IMR-90 (cell line): ENCODE data around the gene SLC35F1. TPM values are rescaled to one million over a fixed set of nuclear protein-coding genes. Genes with fewer than 3 reads are reported as not detected.

Experiments used
- ATAC-seq: fragments of 200-7000 bp; cut with Tn5 transposase; 2 replicates; pipeline ENCODE4 v1.9.1; 2020; ENCODE audit warnings: low read depth, mild to moderate bottlenecking, moderate library complexity
- BruUV-seq: library from RNA; stranded (reverse); fragments of 400-500 nt; replicated peaks from 2 replicates; lab custom pipeline; 2021; lab: Mats Ljungman, UMichigan
- CTCF ChIA-PET: fragments of 300-600 bp; formaldehyde crosslinking; extraction: SDS; loops from one replicate; lab custom pipeline; 2021; ENCODE audit warnings: antibody characterized with exemption; lab: Yijun Ruan, JAX
- POLR2A ChIA-PET: fragments of 300-600 bp; sonication (Branson Sonifier 250); formaldehyde crosslinking; loops from one replicate; lab custom pipeline; 2022; ENCODE audit warnings: antibody characterized with exemption; ENCODE audit not compliant: unreplicated experiment; lab: Charles Lee
- DNase-seq: peaks from one replicate; pipeline ENCODE4 v3.0.0; 2013
- H2AFZ ChIP-seq: replicated peaks from 2 replicates; pipeline ENCODE3; 2013; ENCODE audit warnings: low read length, mild to moderate bottlenecking; ENCODE audit not compliant: poor library complexity
- H2AK5ac ChIP-seq: 2 replicates; pipeline ENCODE4 v1.6.1; 2013; ENCODE audit warnings: low read depth, low read length, inconsistent platforms
- H2AK9ac ChIP-seq: replicated peaks from 2 replicates; pipeline ENCODE3; 2013; ENCODE audit warnings: mild to moderate bottlenecking, low read depth, low read length, moderate library complexity; ENCODE audit not compliant: poor library complexity
- H2BK120ac ChIP-seq: 2 replicates; pipeline ENCODE4 v1.6.1; 2013; ENCODE audit warnings: low read depth, low read length, inconsistent platforms
- H2BK15ac ChIP-seq: 3 replicates; pipeline ENCODE4 v1.6.1; 2013; ENCODE audit warnings: low read depth, low read length, inconsistent platforms
- H2BK20ac ChIP-seq: 2 replicates; pipeline ENCODE4 v1.6.1; 2013; ENCODE audit warnings: low read depth, mild to moderate bottlenecking, inconsistent platforms, low read length, moderate library complexity
- H2BK5ac ChIP-seq: 2 replicates; pipeline ENCODE4 v1.6.1; 2013; ENCODE audit warnings: mild to moderate bottlenecking, low read depth, low read length, inconsistent platforms; ENCODE audit not compliant: poor library complexity, severe bottlenecking
- H3K14ac ChIP-seq: replicated peaks from 2 replicates; pipeline ENCODE4 v1.6.1; 2013; ENCODE audit warnings: low read depth, low read length, inconsistent platforms
- H3K18ac ChIP-seq: 2 replicates; pipeline ENCODE4 v1.6.1; 2013; ENCODE audit warnings: low read depth, low read length, control low read depth
- H3K23ac ChIP-seq: 2 replicates; pipeline ENCODE4 v1.6.1; 2013; ENCODE audit warnings: low read depth, low read length, inconsistent platforms
- H3K27ac ChIP-seq: 2 replicates; pipeline ENCODE4 v1.5.1; 2013; ENCODE audit warnings: mild to moderate bottlenecking, control low read depth, low read length; ENCODE audit not compliant: insufficient read depth
- H3K27me3 ChIP-seq: 2 replicates; pipeline ENCODE4 v1.6.1; 2013; ENCODE audit warnings: low read length; ENCODE audit not compliant: control insufficient read depth, insufficient read depth
- H3K36me3 ChIP-seq: 2 replicates; pipeline ENCODE4 v1.6.1; 2013; ENCODE audit warnings: low read length, mixed read lengths; ENCODE audit not compliant: control insufficient read depth, insufficient read depth
- H3K4ac ChIP-seq: 2 replicates; pipeline ENCODE4 v1.6.1; 2013; ENCODE audit warnings: low read depth, low read length, inconsistent platforms
- H3K4me1 ChIP-seq: 2 replicates; pipeline ENCODE4 v1.6.1; 2013; ENCODE audit warnings: low read length, mixed read lengths; ENCODE audit not compliant: control insufficient read depth, insufficient read depth
- H3K4me2 ChIP-seq: 2 replicates; pipeline ENCODE4 v1.6.1; 2013; ENCODE audit warnings: low read depth, mild to moderate bottlenecking, control low read depth, low read length, moderate library complexity
- H3K4me3 ChIP-seq: 2 replicates; pipeline ENCODE4 v1.5.1; 2013; ENCODE audit warnings: low read depth, mild to moderate bottlenecking, control low read depth, low read length, moderate library complexity; ENCODE audit not compliant: insufficient read depth
- H3K56ac ChIP-seq: 2 replicates; pipeline ENCODE4 v1.6.1; 2013; ENCODE audit warnings: low read length, inconsistent platforms; ENCODE audit not compliant: insufficient read depth; ENCODE audit errors: extremely low read depth
- H3K79me1 ChIP-seq, 2 experiments: 2 replicates each; pipeline ENCODE4 v1.6.1; 2013; ENCODE audit warnings: low read length in 2 of 2, inconsistent platforms in 1 of 2, low read depth in 1 of 2
- H3K9ac ChIP-seq: 2 replicates; pipeline ENCODE4 v1.6.1; 2013; ENCODE audit warnings: low read depth, low read length, control low read depth
- H3K9me1 ChIP-seq: 2 replicates; pipeline ENCODE4 v1.6.1; 2013; ENCODE audit warnings: low read length, inconsistent platforms; ENCODE audit not compliant: insufficient read depth
- H3K9me3 ChIP-seq: 2 replicates; pipeline ENCODE4 v1.6.1; 2013; ENCODE audit warnings: low read length; ENCODE audit not compliant: control insufficient read depth, insufficient read depth
- H4K20me1 ChIP-seq: 2 replicates; pipeline ENCODE4 v1.6.1; 2013; ENCODE audit warnings: low read length, inconsistent platforms; ENCODE audit not compliant: insufficient read depth
- H4K5ac ChIP-seq: 2 replicates; pipeline ENCODE4 v1.6.1; 2013; ENCODE audit warnings: mild to moderate bottlenecking, low read depth, low read length, control low read depth
- H4K8ac ChIP-seq, 2 experiments: 2 replicates each; pipeline ENCODE4 v1.6.1; 2013; ENCODE audit warnings: low read depth in 2 of 2, low read length in 2 of 2, control low read depth in 1 of 2, inconsistent platforms in 1 of 2
- H4K91ac ChIP-seq: 2 replicates; pipeline ENCODE4 v1.6.1; 2013; ENCODE audit warnings: low read depth, low read length, inconsistent platforms; ENCODE audit not compliant: insufficient read depth
- RFX5 ChIP-seq: IDR thresholded peaks from 2 replicates; pipeline ENCODE4 v1.8.0; 2012; ENCODE audit warnings: low read depth, mild to moderate bottlenecking, low read length, moderate library complexity
- WGBS, 2 experiments: methylation state at CpG; one replicate each; pipeline versions ENCODE4 v1.1.5 to v1.1.7; 2013; ENCODE audit warnings: missing lambda C conversion rate in 2 of 2; ENCODE audit not compliant: insufficient read length in 1 of 2; ENCODE audit errors: extremely low coverage in 2 of 2; 5-methylcytosine and 5-hydroxymethylcytosine counted together
- dilution Hi-C: fragments of 300-500 bp; cut with HindIII; formaldehyde crosslinking; loops from one replicate; pipeline ENCODE4 v1.14.3; 2018; ENCODE audit warnings: low sequenced_read_pairs; ENCODE audit not compliant: unreplicated experiment
- in situ Hi-C: fragments of 300-500 bp; cut with MboI; formaldehyde crosslinking; loops from 3 replicates; pipeline ENCODE4 v1.14.3; 2019; ENCODE audit warnings: low sequenced_read_pairs, inconsistent platforms, mixed read lengths
- intact Hi-C: fragments of 100-400 bp; cut with micrococcal nuclease; formaldehyde crosslinking; loops from 2 replicates; pipeline ENCODE4 v1.10.0; 2022
- polyA plus RNA-seq, 3 experiments: library from polyadenylated mRNA; depleted of rRNA; stranded (reverse); fragments of >200 nt; gene quantifications; 2 replicates each; pipeline ENCODE4 v1.2.3, GENCODE V29; 2012; ENCODE audit warnings: low replicate concordance in 1 of 3
- total RNA-seq: library from RNA; depleted of rRNA; stranded (reverse); fragments of >200 nt; gene quantifications from 2 replicates; pipeline ENCODE4 v1.2.3, GENCODE V29; 2012
- TF ChIP-seq, protein P1 (sequence below): fragments of 150-350 bp; IDR thresholded peaks from 2 replicates; pipeline ENCODE4 v1.6.1; 2016; ENCODE audit warnings: low read depth, mild to moderate bottlenecking, low read length, moderate library complexity, borderline replicate concordance

SLC35F1 gene
- total and polyA plus RNA-seq, 2 of the 4 experiments (the other 2 are of a cell fraction): not detected

DNA sequence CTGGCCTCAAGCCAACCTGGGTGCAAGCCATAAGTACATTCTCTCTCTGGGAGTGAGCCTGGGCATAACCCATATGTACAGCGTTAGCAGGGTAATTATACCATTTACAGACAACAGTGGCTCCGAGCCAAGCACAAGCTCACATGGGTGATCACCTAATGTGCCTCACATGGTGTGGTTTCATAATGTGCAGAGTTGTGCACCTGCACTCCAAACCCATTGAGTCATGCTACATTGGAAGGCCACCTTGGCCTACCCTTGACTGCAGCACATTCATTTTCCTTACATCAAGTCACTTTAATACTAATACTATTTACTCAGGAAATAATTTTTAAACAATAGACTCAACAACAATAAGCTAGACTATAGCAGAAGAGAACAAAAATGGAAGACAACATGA is 446.5 kb downstream of the SLC35F1 start:
- Histone ChIP-seq H2BK120ac (no peak overlapping the region), H4K5ac (no peak overlapping the region; the same call in 1 of the 2 replicates), H3K18ac (0 out of 2 replicates have a peak overlapping the region, but pooled peaks have one; percentile 72), H4K91ac (peak overlapping the region; percentile 11; the same call in 1 of the 2 replicates), H3K14ac (no peak overlapping the region), H3K79me1 (no peaks in the 10 kb centered on the region), H2BK5ac (no peak overlapping the region), H3K9me1 (peaks cover 4% of the 10 kb centered on the region; the same call in 1 of the 2 replicates), H2AFZ (no peak overlapping the region), H3K56ac (no peak overlapping the region), H2BK15ac (0 out of 3 replicates have a peak overlapping the region, but pooled peaks have one; percentile 20), H3K9me3 (no peaks in the 10 kb centered on the region), H3K27ac (no peak overlapping the region), H3K4me3 (no peak overlapping the region), H3K27me3 (no peaks in the 10 kb centered on the region), H4K20me1 (no peaks in the 10 kb centered on the region), H3K9ac (no peak overlapping the region), H4K8ac (no peak overlapping the region), H3K4ac (no peak overlapping the region), H3K36me3 (no peaks in the 10 kb centered on the region), H3K4me2 (no peak overlapping the region), H3K4me1 (peaks cover 5% of the 10 kb centered on the region), H2AK9ac (no peak overlapping the region), H2BK20ac (peak overlapping the region; percentile 49; the same call in 1 of the 2 replicates), H3K23ac (no peak overlapping the region), H2AK5ac (0 out of 2 replicates have a peak overlapping the region, but pooled peaks have one; percentile 63)
- ChIA-PET POLR2A (no interaction called here), CTCF (no interaction called here)
- no TSS peak for BruUV-seq
- WGBS, 2 experiments: 80% methylated on average over 1 of the region's 2 CpGs; no CpG with 5 or more reads in 1 of the 2 experiments
- intact Hi-C loops (no loop called here), dilution Hi-C loops (no loop called here), in situ Hi-C loops (no loop called here)
- TF ChIP-seq, protein P1, sequence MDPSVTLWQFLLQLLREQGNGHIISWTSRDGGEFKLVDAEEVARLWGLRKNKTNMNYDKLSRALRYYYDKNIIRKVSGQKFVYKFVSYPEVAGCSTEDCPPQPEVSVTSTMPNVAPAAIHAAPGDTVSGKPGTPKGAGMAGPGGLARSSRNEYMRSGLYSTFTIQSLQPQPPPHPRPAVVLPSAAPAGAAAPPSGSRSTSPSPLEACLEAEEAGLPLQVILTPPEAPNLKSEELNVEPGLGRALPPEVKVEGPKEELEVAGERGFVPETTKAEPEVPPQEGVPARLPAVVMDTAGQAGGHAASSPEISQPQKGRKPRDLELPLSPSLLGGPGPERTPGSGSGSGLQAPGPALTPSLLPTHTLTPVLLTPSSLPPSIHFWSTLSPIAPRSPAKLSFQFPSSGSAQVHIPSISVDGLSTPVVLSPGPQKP: no peak
- TF ChIP-seq RFX5: no peak
- DNase-seq: no peak
- ATAC-seq: no peak
